ENCODE results near the gene RBFOX1. TPM values are rescaled to one million over a fixed set of nuclear protein-coding genes. Genes with fewer than 3 reads are reported as not detected.

RBFOX1 gene
- total RNA-seq, 1 donor: not detected

DNA sequence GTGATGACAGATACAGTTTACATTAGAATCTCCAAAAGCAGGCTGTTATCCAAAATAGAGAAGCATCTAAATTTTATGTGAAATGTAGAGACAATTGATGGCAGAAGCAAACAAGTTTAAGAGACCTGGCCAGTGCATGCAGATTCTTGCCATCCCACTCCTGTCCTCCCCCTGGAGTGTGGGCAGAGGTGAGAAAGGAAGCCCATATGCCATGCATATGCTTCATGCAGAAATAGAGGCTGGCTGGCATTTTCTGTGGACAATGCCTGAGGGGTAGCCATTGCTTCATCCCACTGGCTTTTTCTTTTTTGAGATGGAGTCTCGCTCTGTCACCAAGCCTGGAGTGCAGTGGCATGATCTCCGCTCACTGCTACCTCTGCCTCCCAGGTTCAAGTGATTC is 382.1 kb downstream of the RBFOX1 start:
- H3K36me3 ChIP-seq (ENCODE audit: insufficient read depth, low read length): no peaks in the 10 kb centered on the region
- TF ChIP-seq, protein P1, sequence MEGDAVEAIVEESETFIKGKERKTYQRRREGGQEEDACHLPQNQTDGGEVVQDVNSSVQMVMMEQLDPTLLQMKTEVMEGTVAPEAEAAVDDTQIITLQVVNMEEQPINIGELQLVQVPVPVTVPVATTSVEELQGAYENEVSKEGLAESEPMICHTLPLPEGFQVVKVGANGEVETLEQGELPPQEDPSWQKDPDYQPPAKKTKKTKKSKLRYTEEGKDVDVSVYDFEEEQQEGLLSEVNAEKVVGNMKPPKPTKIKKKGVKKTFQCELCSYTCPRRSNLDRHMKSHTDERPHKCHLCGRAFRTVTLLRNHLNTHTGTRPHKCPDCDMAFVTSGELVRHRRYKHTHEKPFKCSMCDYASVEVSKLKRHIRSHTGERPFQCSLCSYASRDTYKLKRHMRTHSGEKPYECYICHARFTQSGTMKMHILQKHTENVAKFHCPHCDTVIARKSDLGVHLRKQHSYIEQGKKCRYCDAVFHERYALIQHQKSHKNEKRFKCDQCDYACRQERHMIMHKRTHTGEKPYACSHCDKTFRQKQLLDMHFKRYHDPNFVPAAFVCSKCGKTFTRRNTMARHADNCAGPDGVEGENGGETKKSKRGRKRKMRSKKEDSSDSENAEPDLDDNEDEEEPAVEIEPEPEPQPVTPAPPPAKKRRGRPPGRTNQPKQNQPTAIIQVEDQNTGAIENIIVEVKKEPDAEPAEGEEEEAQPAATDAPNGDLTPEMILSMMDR (IDR thresholded peaks at IDR 0.05; ENCODE audit: extremely low read depth, low read depth, low read length): no peak
- no peak for DNase-seq (ENCODE audit: insufficient read length, low spot score, missing footprints)
- H3K4me1 ChIP-seq (ENCODE audit: insufficient read depth, low read length): no peaks in the 10 kb centered on the region
- H3K27ac ChIP-seq (ENCODE audit: low read depth, low read length): no peak overlapping the region
- H3K27me3 ChIP-seq (ENCODE audit: insufficient read depth, low read length): no peaks in the 10 kb centered on the region
- H3K4me3 ChIP-seq (ENCODE audit: insufficient read depth, low read length): no peak overlapping the region
- no peaks in the 10 kb centered on the region for H3K9me3 ChIP-seq (ENCODE audit: low read depth, low read length)
- no peaks in the 10 kb centered on the region for H4K20me1 ChIP-seq (ENCODE audit: insufficient read depth, low read length)
- no peak overlapping the region for H2AFZ ChIP-seq (ENCODE audit: low read length)
- H3K79me2 ChIP-seq (ENCODE audit: insufficient read depth, low read length): no peaks in the 10 kb centered on the region
- no peak overlapping the region for H3K4me2 ChIP-seq (ENCODE audit: insufficient read depth, low read length)

DNA sequence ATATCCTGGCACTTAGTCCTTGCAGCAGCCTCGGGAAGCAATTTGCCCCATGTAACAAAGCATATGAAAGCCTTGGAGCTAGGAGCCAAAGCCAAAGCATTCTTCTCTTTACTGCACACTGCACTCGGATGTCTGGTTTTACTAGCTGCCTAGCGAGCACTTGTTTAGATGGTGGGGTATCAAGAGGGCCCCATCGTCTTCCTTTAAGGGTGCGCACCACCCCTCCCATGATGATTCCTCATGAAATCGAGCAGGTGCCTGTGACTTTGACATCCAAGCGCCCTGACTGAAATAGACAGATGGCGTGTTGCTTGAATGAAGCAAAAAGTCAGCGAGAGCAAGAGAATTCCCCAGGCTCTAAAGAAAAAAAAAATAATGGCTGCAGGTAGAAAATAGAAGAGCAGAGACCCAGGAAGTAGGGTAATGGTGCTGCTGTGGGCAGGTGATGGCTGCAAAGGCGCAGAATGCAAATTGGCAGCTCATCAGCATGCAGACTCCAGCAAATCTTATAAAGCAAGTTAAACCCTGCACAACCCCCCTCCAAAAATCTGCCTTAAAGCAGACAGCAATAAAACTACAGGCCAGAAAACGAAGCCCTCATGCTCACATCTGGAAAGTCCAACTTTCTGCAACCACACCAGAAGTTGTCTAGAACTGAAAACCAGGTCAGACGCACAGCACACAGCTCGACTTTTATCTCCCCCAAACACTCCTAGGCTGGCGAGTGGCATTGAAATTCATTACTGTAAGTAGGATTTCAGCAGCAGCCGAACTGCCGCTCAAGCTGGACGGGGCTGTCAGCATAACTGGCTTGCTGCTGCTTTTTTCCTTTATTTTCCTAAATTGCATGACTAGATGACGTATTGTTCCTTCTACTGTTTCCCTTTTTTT is 384.3 kb downstream of the RBFOX1 start:
- H2AFZ ChIP-seq (ENCODE audit: low read length): no peak overlapping the region
- H3K79me2 ChIP-seq (ENCODE audit: insufficient read depth, low read length): no peaks in the 10 kb centered on the region
- no peaks in the 10 kb centered on the region for H3K36me3 ChIP-seq (ENCODE audit: insufficient read depth, low read length)
- H3K4me3 ChIP-seq (ENCODE audit: insufficient read depth, low read length): no peak overlapping the region
- TF ChIP-seq, protein P1 (IDR thresholded peaks at IDR 0.05; ENCODE audit: extremely low read depth, low read depth, low read length): no peak
- no peak overlapping the region for H3K27ac ChIP-seq (ENCODE audit: low read depth, low read length)
- H3K9me3 ChIP-seq (ENCODE audit: low read depth, low read length): no peaks in the 10 kb centered on the region
- no peak for DNase-seq (ENCODE audit: insufficient read length, low spot score, missing footprints)
- H3K4me2 ChIP-seq (ENCODE audit: insufficient read depth, low read length): no peak overlapping the region
- H4K20me1 ChIP-seq (ENCODE audit: insufficient read depth, low read length): no peaks in the 10 kb centered on the region
- no peaks in the 10 kb centered on the region for H3K4me1 ChIP-seq (ENCODE audit: insufficient read depth, low read length)
- H3K27me3 ChIP-seq (ENCODE audit: insufficient read depth, low read length): no peaks in the 10 kb centered on the region

DNA sequence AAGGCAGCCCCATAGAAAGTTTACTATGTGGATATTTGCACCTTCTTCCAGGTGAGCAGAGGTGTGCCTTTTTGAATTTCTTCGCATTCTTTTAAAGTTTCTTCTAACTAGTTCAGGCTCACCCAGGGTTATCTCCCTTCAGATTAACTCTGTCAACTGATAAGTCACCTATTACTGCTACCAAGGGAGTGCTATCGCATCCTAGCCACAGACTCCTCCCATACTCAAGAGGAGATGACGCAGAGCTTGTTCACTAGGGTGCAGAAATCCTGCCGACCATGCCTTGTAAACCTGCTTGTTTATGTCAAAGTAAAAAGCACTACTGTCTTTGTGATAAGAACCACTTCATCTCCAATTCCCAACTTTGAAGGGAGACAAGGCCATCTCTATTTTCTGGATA is 390.1 kb downstream of the RBFOX1 start:
- Histone ChIP-seq H3K36me3 (ENCODE audit: insufficient read depth, low read length) (no peaks in the 10 kb centered on the region), H3K9me3 (ENCODE audit: low read depth, low read length) (no peaks in the 10 kb centered on the region), H3K4me2 (ENCODE audit: insufficient read depth, low read length) (no peak overlapping the region), H3K79me2 (ENCODE audit: insufficient read depth, low read length) (no peaks in the 10 kb centered on the region), H4K20me1 (ENCODE audit: insufficient read depth, low read length) (no peaks in the 10 kb centered on the region), H3K4me3 (ENCODE audit: insufficient read depth, low read length) (no peak overlapping the region), H2AFZ (ENCODE audit: low read length) (no peak overlapping the region), H3K27me3 (ENCODE audit: insufficient read depth, low read length) (no peaks in the 10 kb centered on the region), H3K4me1 (ENCODE audit: insufficient read depth, low read length) (no peaks in the 10 kb centered on the region), H3K27ac (ENCODE audit: low read depth, low read length) (no peak overlapping the region)
- TF ChIP-seq, protein P1 (IDR thresholded peaks at IDR 0.05; ENCODE audit: extremely low read depth, low read depth, low read length): no peak
- no peak for DNase-seq (ENCODE audit: insufficient read length, low spot score, missing footprints)

DNA sequence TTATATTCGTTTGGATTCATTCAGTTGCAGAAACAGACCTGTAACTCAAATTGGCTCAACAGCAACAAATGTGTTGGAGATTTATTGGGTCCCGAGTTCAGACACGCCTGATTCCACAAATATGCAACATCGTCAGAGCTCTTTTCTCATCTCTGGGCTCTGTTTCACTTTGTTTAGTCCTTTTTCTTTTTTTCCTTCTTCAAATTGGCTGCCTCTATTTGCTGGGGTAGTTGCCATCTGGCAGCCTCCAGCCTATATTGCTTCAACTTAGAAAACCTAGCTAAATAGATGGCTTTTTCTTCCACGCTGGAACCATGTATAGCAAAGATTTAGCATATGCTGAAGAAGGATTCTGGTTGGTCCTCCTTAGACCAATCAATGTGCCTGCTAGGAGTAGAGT is 398.5 kb downstream of the RBFOX1 start:
- TF ChIP-seq, protein P1 (IDR thresholded peaks at IDR 0.05; ENCODE audit: extremely low read depth, low read depth, low read length): no peak
- H3K9me3 ChIP-seq (ENCODE audit: low read depth, low read length): no peaks in the 10 kb centered on the region

More for the DNA sequence above, 398.5 kb downstream of the RBFOX1 start:
- no peaks in the 10 kb centered on the region for H3K27me3 ChIP-seq (ENCODE audit: insufficient read depth, low read length)
- no peak overlapping the region for H2AFZ ChIP-seq (ENCODE audit: low read length)
- no peak overlapping the region for H3K4me2 ChIP-seq (ENCODE audit: insufficient read depth, low read length)
- no peak for DNase-seq (ENCODE audit: insufficient read length, low spot score, missing footprints)
- H3K4me1 ChIP-seq (ENCODE audit: insufficient read depth, low read length): no peaks in the 10 kb centered on the region
- no peak overlapping the region for H3K4me3 ChIP-seq (ENCODE audit: insufficient read depth, low read length)
- H4K20me1 ChIP-seq (ENCODE audit: insufficient read depth, low read length): no peaks in the 10 kb centered on the region
- H3K27ac ChIP-seq (ENCODE audit: low read depth, low read length): no peak overlapping the region
- H3K36me3 ChIP-seq (ENCODE audit: insufficient read depth, low read length): no peaks in the 10 kb centered on the region
- H3K79me2 ChIP-seq (ENCODE audit: insufficient read depth, low read length): no peaks in the 10 kb centered on the region
